ENCODE measurements around the gene ANKRD6. TPM values are rescaled to one million over a fixed set of nuclear protein-coding genes. Genes with fewer than 3 reads are reported as not detected.

The ANKRD6 gene
- total RNA-seq, 1 experiment from 2014 or later, result 10.5 TPM

DNA sequence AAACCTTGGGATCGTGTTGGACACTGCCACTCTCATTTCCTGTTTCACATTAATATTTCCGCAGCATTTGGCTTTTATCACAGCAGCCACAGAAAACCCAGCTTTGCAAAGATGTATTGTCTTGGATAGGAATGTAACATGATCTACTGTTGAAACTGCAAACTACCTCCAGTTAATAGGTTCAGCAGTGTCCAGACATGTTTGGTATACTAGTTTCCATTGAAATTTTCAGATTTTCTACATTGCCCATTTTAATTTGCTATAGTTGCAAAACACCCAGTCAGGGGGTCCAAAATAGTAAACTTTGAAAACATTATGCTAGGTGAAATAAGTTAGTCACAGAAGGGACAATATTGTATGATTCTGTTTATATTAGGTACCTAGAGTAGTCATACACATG, 3.3 kb downstream of the ANKRD6 start:
- no peak overlapping the region for H3K4me3 ChIP-seq (ENCODE audit: insufficient read depth, low read depth, low read length)
- no peaks in the 10 kb centered on the region for H3K36me3 ChIP-seq (replicated peaks; ENCODE audit: control insufficient read depth, insufficient read depth, low read length)
- peaks cover 14% of the 10 kb centered on the region for H3K27me3 ChIP-seq (ENCODE audit: control insufficient read depth, insufficient read depth, low read length)
- no peak for DNase-seq

- no peaks in the 10 kb centered on the region for H3K36me3 ChIP-seq (replicated peaks; ENCODE audit: control insufficient read depth, insufficient read depth, low read length)
- H3K4me3 ChIP-seq (ENCODE audit: insufficient read depth, low read depth, low read length), result no peak overlapping the region
- DNase-seq, result no peak
- peaks cover 13% of the 10 kb centered on the region for H3K27me3 ChIP-seq (ENCODE audit: control insufficient read depth, insufficient read depth, low read length)
These were observed 5.3 kb downstream of the ANKRD6 start for GRCh38 chr6:89438248-89438647.

DNA sequence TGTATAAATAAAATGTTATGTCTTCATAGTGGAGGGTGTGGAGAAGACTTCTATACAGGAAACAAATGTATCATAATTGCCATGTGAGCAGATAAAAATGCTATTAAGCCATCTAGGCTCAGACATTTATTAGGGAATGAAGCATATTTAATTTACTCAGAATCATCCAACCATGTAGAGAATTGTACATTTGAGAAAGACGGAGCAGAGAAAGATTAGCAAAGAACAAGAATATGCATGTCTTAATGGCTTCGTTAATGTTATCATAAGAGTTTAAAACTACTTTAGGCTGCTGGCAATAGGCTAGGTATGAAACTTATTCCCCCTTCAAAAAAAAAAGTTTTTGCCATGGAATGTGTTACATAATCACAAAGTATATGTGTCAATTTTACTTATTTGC, 6.1 kb downstream of the ANKRD6 start:
- Histone ChIP-seq H3K27me3 (ENCODE audit: control insufficient read depth, insufficient read depth, low read length) (peaks cover 5% of the 10 kb centered on the region), H3K36me3 (replicated peaks; ENCODE audit: control insufficient read depth, insufficient read depth, low read length) (no peaks in the 10 kb centered on the region), H3K4me3 (ENCODE audit: insufficient read depth, low read depth, low read length) (no peak overlapping the region)
- no peak for DNase-seq

- H3K27me3 ChIP-seq (ENCODE audit: control insufficient read depth, insufficient read depth, low read length), result no peaks in the 10 kb centered on the region
- DNase-seq, result no peak
- H3K4me3 ChIP-seq (ENCODE audit: insufficient read depth, low read depth, low read length), result no peak overlapping the region
- no peaks in the 10 kb centered on the region for H3K36me3 ChIP-seq (replicated peaks; ENCODE audit: control insufficient read depth, insufficient read depth, low read length)
These were observed 7.2 kb downstream of the ANKRD6 start for GRCh38 chr6:89440200-89440599.

DNA sequence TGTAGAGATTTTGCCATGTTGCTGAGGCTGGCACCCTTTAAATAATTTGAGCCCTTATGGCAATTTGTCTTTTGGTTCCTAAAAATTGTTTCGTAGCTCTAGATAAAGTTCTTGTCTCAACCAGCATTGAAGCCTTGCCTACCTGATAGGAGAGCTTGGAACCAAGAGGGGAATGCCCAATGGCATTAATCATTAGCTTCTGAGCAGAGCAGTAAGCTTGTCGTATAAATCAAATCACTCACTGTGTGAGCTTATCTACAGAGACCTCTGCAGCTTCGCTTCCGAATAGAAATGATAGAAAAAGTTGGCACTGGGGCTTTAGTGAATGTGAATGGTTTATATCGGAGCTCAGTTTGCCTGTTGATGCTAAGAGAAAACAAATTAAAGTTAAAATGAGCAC, 10.7 kb downstream of the ANKRD6 start:
- H3K36me3 ChIP-seq (replicated peaks; ENCODE audit: control insufficient read depth, insufficient read depth, low read length), result no peaks in the 10 kb centered on the region
- no peak overlapping the region for H3K4me3 ChIP-seq (ENCODE audit: insufficient read depth, low read depth, low read length)
- no peaks in the 10 kb centered on the region for H3K27me3 ChIP-seq (ENCODE audit: control insufficient read depth, insufficient read depth, low read length)
- no peak for DNase-seq

DNA sequence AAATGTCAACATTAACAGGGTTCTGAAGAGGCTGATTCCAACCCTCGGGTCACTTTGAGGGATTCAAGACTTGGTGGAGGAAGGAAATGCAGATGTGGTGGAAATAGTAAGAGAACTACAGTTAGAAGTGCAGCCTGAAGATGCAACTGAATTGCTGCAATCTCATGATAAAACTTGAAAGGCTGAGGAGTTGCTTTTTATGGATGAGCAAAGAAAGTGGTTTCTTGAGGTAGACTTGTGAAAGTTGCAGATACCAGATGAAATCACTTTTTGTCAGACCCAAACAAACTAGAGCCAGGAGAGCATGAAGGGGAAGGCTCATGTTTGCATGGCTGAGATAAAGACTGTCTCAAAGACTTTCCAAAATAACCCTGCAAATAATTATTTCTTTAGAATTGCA, 16.2 kb downstream of the ANKRD6 start:
- H3K36me3 ChIP-seq (replicated peaks; ENCODE audit: control insufficient read depth, insufficient read depth, low read length), result no peaks in the 10 kb centered on the region
- no peak for DNase-seq

DNA sequence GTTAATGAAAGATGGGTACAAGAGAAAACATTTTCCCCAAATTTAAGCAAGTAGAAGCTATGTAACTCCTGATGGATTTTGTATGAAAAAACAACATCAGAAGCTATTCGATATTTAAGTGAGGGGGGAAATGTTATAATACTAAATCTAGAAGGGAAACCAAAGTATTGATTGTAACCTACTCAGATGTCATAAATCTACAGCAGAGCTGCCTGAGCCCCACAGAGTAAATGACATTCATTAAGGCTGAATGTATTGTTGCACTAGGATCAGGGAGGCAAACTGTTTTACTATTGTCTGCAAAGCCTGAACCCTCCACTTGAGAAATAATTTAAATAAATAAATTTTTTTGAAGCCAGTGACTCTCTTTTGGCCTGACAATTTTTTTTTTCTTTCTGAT, 19.3 kb downstream of the ANKRD6 start:
- DNase-seq, result no peak

More for the DNA sequence above, 16.2 kb downstream of the ANKRD6 start:
- no peak overlapping the region for H3K4me3 ChIP-seq (ENCODE audit: insufficient read depth, low read depth, low read length)
- H3K27me3 ChIP-seq (ENCODE audit: control insufficient read depth, insufficient read depth, low read length), result no peaks in the 10 kb centered on the region

GRCh38 chr6:89454300-89454699, 21.3 kb downstream of the ANKRD6 start:
- no peaks in the 10 kb centered on the region for H3K27me3 ChIP-seq (ENCODE audit: control insufficient read depth, insufficient read depth, low read length)
- no peak for DNase-seq
- H3K4me3 ChIP-seq (ENCODE audit: insufficient read depth, low read depth, low read length), result no peak overlapping the region
- H3K36me3 ChIP-seq (replicated peaks; ENCODE audit: control insufficient read depth, insufficient read depth, low read length), result no peaks in the 10 kb centered on the region

More for the DNA sequence above, 19.3 kb downstream of the ANKRD6 start:
- Histone ChIP-seq H3K36me3 (replicated peaks; ENCODE audit: control insufficient read depth, insufficient read depth, low read length) (no peaks in the 10 kb centered on the region), H3K27me3 (ENCODE audit: control insufficient read depth, insufficient read depth, low read length) (no peaks in the 10 kb centered on the region), H3K4me3 (ENCODE audit: insufficient read depth, low read depth, low read length) (no peak overlapping the region)

GRCh38 chr6:89458704-89459103, 25.8 kb downstream of the ANKRD6 start:
- no peaks in the 10 kb centered on the region for H3K27me3 ChIP-seq (ENCODE audit: control insufficient read depth, insufficient read depth, low read length)
- DNase-seq, result no peak
- no peaks in the 10 kb centered on the region for H3K36me3 ChIP-seq (replicated peaks; ENCODE audit: control insufficient read depth, insufficient read depth, low read length)
- H3K4me3 ChIP-seq (ENCODE audit: insufficient read depth, low read depth, low read length), result no peak overlapping the region

DNA sequence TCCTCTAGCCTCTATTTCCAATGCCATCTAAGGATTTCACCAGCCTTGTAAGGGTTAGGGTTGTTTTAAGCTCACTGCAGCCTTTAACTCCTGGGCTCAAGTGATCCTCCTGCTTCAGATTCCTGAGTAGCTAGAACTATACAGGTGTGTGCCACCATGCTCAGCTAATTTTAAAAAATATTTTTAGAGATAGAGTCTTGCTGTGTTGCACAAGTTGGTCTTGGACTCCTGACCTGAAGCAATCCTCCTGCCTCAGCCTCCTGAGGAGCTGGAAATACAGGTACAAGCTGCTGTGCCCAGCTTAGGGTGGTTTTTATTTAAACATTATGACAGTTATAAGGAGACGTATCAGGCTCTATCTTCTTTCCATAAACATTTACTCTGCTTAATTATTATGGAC, 26.5 kb downstream of the ANKRD6 start:
- no peak for DNase-seq
- H3K36me3 ChIP-seq (replicated peaks; ENCODE audit: control insufficient read depth, insufficient read depth, low read length), result no peaks in the 10 kb centered on the region
- no peak overlapping the region for H3K4me3 ChIP-seq (ENCODE audit: insufficient read depth, low read depth, low read length)
- H3K27me3 ChIP-seq (ENCODE audit: control insufficient read depth, insufficient read depth, low read length), result no peaks in the 10 kb centered on the region

DNA sequence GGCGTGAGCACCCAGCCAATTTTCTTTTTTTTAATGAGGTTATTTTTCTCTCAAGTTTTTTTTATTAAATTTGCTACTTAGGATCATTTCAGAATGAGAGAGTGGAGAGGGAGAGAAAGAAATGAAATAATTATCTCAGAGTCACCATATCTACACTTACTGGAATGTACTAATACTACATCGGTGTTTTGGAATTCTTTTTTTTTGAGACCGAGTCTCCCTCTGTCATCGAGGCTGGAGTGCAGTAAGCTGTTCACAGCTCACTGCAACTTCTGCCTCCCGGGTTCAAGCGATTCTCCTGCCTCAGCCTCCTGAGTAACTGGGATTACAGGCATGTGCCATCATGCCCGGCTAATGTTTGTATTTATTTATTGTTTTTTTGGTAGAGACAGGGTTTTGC, 27.8 kb downstream of the ANKRD6 start:
- DNase-seq, result no peak
- no peaks in the 10 kb centered on the region for H3K27me3 ChIP-seq (ENCODE audit: control insufficient read depth, insufficient read depth, low read length)
- H3K4me3 ChIP-seq (ENCODE audit: insufficient read depth, low read depth, low read length), result no peak overlapping the region
- H3K36me3 ChIP-seq (replicated peaks; ENCODE audit: control insufficient read depth, insufficient read depth, low read length), result no peaks in the 10 kb centered on the region

DNA sequence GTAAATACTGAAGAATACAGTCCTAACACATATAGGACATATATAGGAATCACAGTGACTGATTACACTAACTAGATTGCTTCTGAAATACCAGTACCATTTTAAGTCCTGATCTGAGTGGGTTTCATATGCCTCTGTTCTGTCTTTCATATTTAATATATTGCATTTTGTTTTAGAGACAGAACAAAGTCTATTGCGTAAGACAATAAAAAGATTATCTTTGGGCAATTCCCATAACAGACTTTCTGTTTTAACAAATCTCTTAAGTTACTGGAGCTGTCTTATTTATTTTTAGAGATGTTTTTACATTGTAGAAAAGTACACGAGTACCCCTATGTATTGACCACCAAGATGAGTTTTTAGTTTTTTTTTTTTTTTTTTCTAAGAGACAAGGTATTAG, 29.6 kb downstream of the ANKRD6 start:
- H3K36me3 ChIP-seq (replicated peaks; ENCODE audit: control insufficient read depth, insufficient read depth, low read length), result no peaks in the 10 kb centered on the region

DNA sequence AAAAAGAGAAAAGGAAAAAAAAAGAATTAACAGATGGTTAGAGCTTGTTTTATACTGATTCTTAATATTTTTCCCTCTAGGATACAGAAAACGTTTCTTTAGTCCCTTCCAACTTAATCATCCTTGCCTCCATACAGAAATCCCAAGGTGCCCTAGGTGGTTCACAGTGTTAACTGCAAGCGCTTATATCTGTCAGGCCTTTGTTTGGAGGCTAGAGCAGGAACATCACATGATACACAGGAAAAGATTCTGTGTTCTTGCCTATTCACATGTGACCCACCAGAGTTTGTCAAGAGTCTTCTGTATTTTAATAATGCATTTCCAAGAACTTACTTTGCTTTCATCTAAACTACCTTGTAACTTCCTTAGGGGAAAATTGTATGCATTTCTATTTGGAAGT, 31.3 kb downstream of the ANKRD6 start:
- Histone ChIP-seq H3K27me3 (ENCODE audit: control insufficient read depth, insufficient read depth, low read length) (no peaks in the 10 kb centered on the region), H3K36me3 (replicated peaks; ENCODE audit: control insufficient read depth, insufficient read depth, low read length) (no peaks in the 10 kb centered on the region), H3K4me3 (ENCODE audit: insufficient read depth, low read depth, low read length) (no peak overlapping the region)
- no peak for DNase-seq

More for the DNA sequence above, 29.6 kb downstream of the ANKRD6 start:
- no peak overlapping the region for H3K4me3 ChIP-seq (ENCODE audit: insufficient read depth, low read depth, low read length)
- no peak for DNase-seq
- H3K27me3 ChIP-seq (ENCODE audit: control insufficient read depth, insufficient read depth, low read length), result no peaks in the 10 kb centered on the region

- Histone ChIP-seq H3K4me3 (ENCODE audit: insufficient read depth, low read depth, low read length) (no peak overlapping the region), H3K36me3 (replicated peaks; ENCODE audit: control insufficient read depth, insufficient read depth, low read length) (no peaks in the 10 kb centered on the region), H3K27me3 (ENCODE audit: control insufficient read depth, insufficient read depth, low read length) (no peaks in the 10 kb centered on the region)
- DNase-seq, result no peak
These were observed 34.5 kb downstream of the ANKRD6 start for GRCh38 chr6:89467437-89467836.

DNA sequence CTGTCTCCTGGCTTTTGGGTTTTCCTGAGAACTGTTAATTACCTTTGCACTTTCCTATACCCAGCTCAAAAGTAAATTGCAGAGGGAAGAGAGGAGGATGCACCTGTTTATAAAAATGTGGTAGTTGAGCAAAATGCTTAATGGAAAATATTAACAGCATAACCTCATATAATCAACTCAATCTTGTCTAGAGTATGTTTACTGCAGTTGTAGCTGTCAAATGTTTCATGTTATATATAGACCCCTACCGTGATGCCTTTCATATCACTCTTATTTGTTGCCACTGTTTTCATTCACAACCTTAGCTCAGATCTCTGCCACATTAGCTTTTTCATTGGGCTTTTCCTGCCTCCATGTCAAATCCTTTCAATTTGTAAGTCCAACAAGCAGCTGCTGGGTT, 36.0 kb downstream of the ANKRD6 start:
- Histone ChIP-seq H3K36me3 (replicated peaks; ENCODE audit: control insufficient read depth, insufficient read depth, low read length) (no peaks in the 10 kb centered on the region), H3K4me3 (ENCODE audit: insufficient read depth, low read depth, low read length) (no peak overlapping the region), H3K27me3 (ENCODE audit: control insufficient read depth, insufficient read depth, low read length) (no peaks in the 10 kb centered on the region)
- no peak for DNase-seq

DNA sequence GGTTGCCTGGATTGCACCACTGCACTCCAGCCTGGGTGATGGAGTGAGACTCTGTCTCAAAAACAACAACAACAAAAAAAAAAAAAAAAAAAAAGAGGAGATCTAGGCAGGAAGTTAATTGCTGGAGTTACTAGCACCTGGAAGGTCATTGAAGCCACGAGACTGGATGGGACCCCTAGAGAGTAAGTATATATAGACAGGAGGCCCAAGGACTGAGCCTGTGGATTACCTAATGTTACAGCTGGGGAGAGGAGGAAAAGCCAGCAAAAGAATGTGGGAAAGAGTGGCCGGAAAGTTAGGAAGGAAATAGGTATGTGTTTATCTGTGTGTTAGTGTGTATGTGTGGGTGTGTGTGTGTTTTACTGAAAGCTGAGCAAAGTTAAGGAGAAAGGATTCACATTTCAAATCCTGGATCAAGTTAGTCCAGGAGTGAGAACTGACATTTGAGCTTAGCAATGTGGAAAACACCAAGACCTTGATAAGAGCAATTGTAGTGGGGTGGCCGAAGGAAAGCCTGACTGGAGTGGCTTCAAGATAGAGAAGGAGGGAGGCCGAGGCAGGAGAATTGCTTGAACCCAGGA, 38.4 kb downstream of the ANKRD6 start:
- Histone ChIP-seq H3K27me3 (ENCODE audit: control insufficient read depth, insufficient read depth, low read length) (no peaks in the 10 kb centered on the region), H3K4me3 (ENCODE audit: insufficient read depth, low read depth, low read length) (no peak overlapping the region), H3K36me3 (replicated peaks; ENCODE audit: control insufficient read depth, insufficient read depth, low read length) (no peaks in the 10 kb centered on the region)
- DNase-seq, result no peak

Data from H7 (cell line).